Neural cell (in vitro differentiated cells): ENCODE results near the gene ACAD10. TPM values are rescaled to one million over a fixed set of nuclear protein-coding genes. Genes with fewer than 3 reads are reported as not detected.
"Not testable (repeated sequence)": the region's sequence is repeated elsewhere in the genome, so short reads cannot be mapped to it uniquely, and the experiment has no call there.

Source experiments
- H2AFZ ChIP-seq: fragments of 200-600, 300-800 bp; sonication (generic), shearing (Covaris generic); 2 replicates; pipeline ENCODE4 v1.6.0; 2014; ENCODE audit warnings: low read depth, mild to moderate bottlenecking, antibody characterized with exemption, low read length, moderate library complexity
- H3F3A ChIP-seq: fragments of 200-600 bp; shearing (Covaris generic); 2 replicates; pipeline ENCODE4 v1.6.1; 2016; ENCODE audit warnings: mild to moderate bottlenecking, moderate library complexity, mixed read lengths, antibody characterized with exemption, low read length; ENCODE audit not compliant: insufficient read depth, poor library complexity, severe bottlenecking
- H3K27ac ChIP-seq: fragments of 200-600, 300-800 bp; sonication (generic), shearing (Covaris generic); 2 replicates; pipeline ENCODE4 v1.5.1; 2014; ENCODE audit warnings: mild to moderate bottlenecking, low read length, moderate library complexity
- H3K27me3 ChIP-seq: fragments of 300-800, 200-600 bp; sonication (generic), shearing (Covaris generic); 2 replicates; pipeline ENCODE4 v1.6.0; 2014; ENCODE audit warnings: mild to moderate bottlenecking, low read depth, low read length, moderate library complexity; ENCODE audit not compliant: insufficient read depth
- H3K36me3 ChIP-seq: fragments of 300-800, 200-600 bp; sonication (generic), shearing (Covaris generic); 2 replicates; pipeline ENCODE4 v1.5.1; 2014; ENCODE audit warnings: mild to moderate bottlenecking, antibody characterized with exemption, low read length, moderate library complexity; ENCODE audit not compliant: insufficient read depth
- H3K4me2 ChIP-seq: fragments of 300-800, 200-600 bp; sonication (generic), shearing (Covaris generic); 2 replicates; pipeline ENCODE4 v1.6.0; 2014; ENCODE audit warnings: mild to moderate bottlenecking, low read length
- H3K4me3 ChIP-seq: fragments of 300-800, 200-600 bp; sonication (generic), shearing (Covaris generic); 2 replicates; pipeline ENCODE4 v1.5.1; 2014; ENCODE audit warnings: mild to moderate bottlenecking, low read length, moderate library complexity
- H3K79me2 ChIP-seq: fragments of 200-600 bp; shearing (Covaris generic); replicated peaks from 2 replicates; pipeline ENCODE4 v1.6.0; 2014; ENCODE audit warnings: mild to moderate bottlenecking, low read length, moderate library complexity; ENCODE audit not compliant: insufficient read depth
- H3K9ac ChIP-seq: fragments of 300-800, 200-600 bp; sonication (generic), shearing (Covaris generic); 2 replicates; pipeline ENCODE4 v1.6.1; 2016; ENCODE audit warnings: mild to moderate bottlenecking, low read length, mixed read lengths
- H3K9me2 ChIP-seq: fragments of 200-600 bp; shearing (Covaris generic); 2 replicates; pipeline ENCODE4 v1.6.1; 2016; ENCODE audit warnings: mild to moderate bottlenecking, low read length, mixed read lengths; ENCODE audit not compliant: insufficient read depth
- H3K9me3 ChIP-seq: fragments of 200-600, 300-800 bp; sonication (generic), shearing (Covaris generic); 2 replicates; pipeline ENCODE4 v1.6.1; 2016; ENCODE audit warnings: mild to moderate bottlenecking, mixed run types, low read length, moderate library complexity, mixed read lengths
- H4K20me1 ChIP-seq: fragments of 200-600 bp; shearing (Covaris generic); 2 replicates; pipeline ENCODE4 v1.6.1; 2016; ENCODE audit warnings: mild to moderate bottlenecking, mixed run types; ENCODE audit not compliant: insufficient read depth
- CTCF ChIP-seq: fragments of 450-650 bp; IDR thresholded peaks from 2 replicates; pipeline ENCODE4 v1.5.1; 2014; ENCODE audit warnings: antibody characterized with exemption, mild to moderate bottlenecking, moderate library complexity; ENCODE audit not compliant: poor library complexity, severe bottlenecking
- EP300 ChIP-seq: fragments of 450-650 bp; conservative IDR thresholded peaks from 2 replicates; pipeline ENCODE4 v1.6.1; 2014; ENCODE audit warnings: antibody characterized with exemption, mild to moderate bottlenecking, moderate library complexity; ENCODE audit not compliant: poor library complexity, severe bottlenecking
- EZH2 ChIP-seq: fragments of 200-600, 300-800 bp; shearing (Covaris generic), sonication (generic); IDR thresholded peaks from 2 replicates; pipeline ENCODE4 v1.6.1; 2014; ENCODE audit warnings: antibody characterized with exemption, low read length, borderline replicate concordance, mild to moderate bottlenecking; ENCODE audit not compliant: insufficient read depth, poor library complexity, severe bottlenecking
- MXI1 ChIP-seq: fragments of 450-650 bp; conservative IDR thresholded peaks from 2 replicates; pipeline ENCODE4 v1.6.1; 2014; ENCODE audit warnings: antibody characterized with exemption, mild to moderate bottlenecking; ENCODE audit not compliant: poor library complexity, severe bottlenecking
- POLR2AphosphoS5 ChIP-seq: IDR thresholded peaks from 2 replicates; pipeline ENCODE4 v1.6.1; 2012
- REST ChIP-seq: IDR thresholded peaks from 2 replicates; pipeline ENCODE4 v1.6.1; 2012; ENCODE audit warnings: borderline replicate concordance
- SMC3 ChIP-seq: fragments of 450-650 bp; conservative IDR thresholded peaks from 2 replicates; pipeline ENCODE4 v1.6.1; 2014; ENCODE audit warnings: antibody characterized with exemption, mild to moderate bottlenecking, moderate library complexity; ENCODE audit not compliant: poor library complexity
- TAF1 ChIP-seq: IDR thresholded peaks from 2 replicates; pipeline ENCODE4 v1.6.1; 2012; ENCODE audit warnings: low read depth
- polyA plus RNA-seq: library from polyadenylated mRNA; depleted of rRNA; stranded (reverse); fragments of >200 nt; gene quantifications from 2 replicates; pipeline ENCODE4 v1.2.3, GENCODE V29; 2014

ACAD10 gene
- polyA plus RNA-seq, 1 donor from 2014 or later = 25.7 TPM

GRCh38 chr12:111645433-111645832 is 40.4 kb upstream of the ACAD10 start:
- no peak for TF ChIP-seq REST
- Histone ChIP-seq H4K20me1 (no peaks in the 10 kb centered on the region), H3F3A (no peaks in the 10 kb centered on the region), H3K27ac (no peak overlapping the region), H3K9me2 (no peaks in the 10 kb centered on the region), H3K27me3 (no peaks in the 10 kb centered on the region), H3K9ac (no peak overlapping the region), H3K4me2 (no peak overlapping the region), H2AFZ (no peak overlapping the region), H3K79me2 (no peaks in the 10 kb centered on the region), H3K9me3 (no peaks in the 10 kb centered on the region), H3K4me3 (no peak overlapping the region), H3K36me3 (peaks cover 4% of the 10 kb centered on the region)

DNA sequence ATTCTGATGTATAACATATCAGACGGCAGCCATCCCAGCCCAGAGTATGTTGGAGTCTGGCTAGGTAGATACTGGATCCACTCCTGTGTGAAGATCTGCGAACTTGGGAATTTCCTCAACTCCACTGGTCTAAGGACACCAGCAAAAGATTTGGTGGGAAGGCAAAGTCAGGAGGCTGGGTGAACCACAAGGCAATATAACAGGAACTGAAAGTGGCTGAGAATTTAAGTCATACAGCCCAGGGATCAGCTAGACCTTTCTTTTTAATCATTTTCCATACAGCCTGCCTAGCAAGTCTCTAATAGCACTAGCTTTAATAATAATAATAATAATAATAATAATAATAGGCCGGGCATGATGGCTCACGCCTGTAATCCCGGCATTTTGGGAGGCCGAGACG is 34.9 kb upstream of the ACAD10 start:
- H3K27ac ChIP-seq = no peak overlapping the region
- no peak overlapping the region for H3K4me2 ChIP-seq
- no peaks in the 10 kb centered on the region for H3K9me3 ChIP-seq
- H3K27me3 ChIP-seq = no peaks in the 10 kb centered on the region
- H3K36me3 ChIP-seq = peaks cover 1% of the 10 kb centered on the region
- H3K79me2 ChIP-seq = no peaks in the 10 kb centered on the region
- H4K20me1 ChIP-seq = no peaks in the 10 kb centered on the region
- no peak overlapping the region for H2AFZ ChIP-seq
- H3K9me2 ChIP-seq = no peaks in the 10 kb centered on the region
- H3K4me3 ChIP-seq = no peak overlapping the region
- no peak for TF ChIP-seq TAF1
- no peak for TF ChIP-seq REST
- no peak for TF ChIP-seq MXI1
- TF ChIP-seq EP300 = no peak
- no peak for TF ChIP-seq POLR2AphosphoS5
- no peak for TF ChIP-seq EZH2
- no peak for TF ChIP-seq CTCF
- no peak for TF ChIP-seq SMC3
- H3K9ac ChIP-seq = no peak overlapping the region
- H3F3A ChIP-seq = no peaks in the 10 kb centered on the region

GRCh38 chr12:111652530-111652929 is 33.3 kb upstream of the ACAD10 start:
- H4K20me1 ChIP-seq, H3K9me2 ChIP-seq, H3K4me3 ChIP-seq, H3K4me2 ChIP-seq, H3K27me3 ChIP-seq, H3K79me2 ChIP-seq, H2AFZ ChIP-seq, H3K27ac ChIP-seq, H3K9ac ChIP-seq, H3F3A ChIP-seq, H3K9me3 ChIP-seq, H3K36me3 ChIP-seq: not testable (repeated sequence)
